AG08396 (cell line): ENCODE data around the gene MCM3AP.
A peak's percentile ranks its signal among the peaks of the same experiment; 100 is the strongest.
"Not testable (repeated sequence)": the region's sequence is repeated elsewhere in the genome, so short reads cannot be mapped to it uniquely, and the experiment has no call there.

Experiments used
- DNase-seq: peaks from one replicate; pipeline ENCODE4 v3.0.0; 2012; ENCODE audit warnings: low spot score, mixed read lengths

Gene MCM3AP

GRCh38 chr21:46311568-46311967, 26.2 kb upstream of the MCM3AP start:
- no peak for DNase-seq

- not testable (repeated sequence) for DNase-seq
Observed at GRCh38 chr21:46310260-46310659, 24.8 kb upstream of the MCM3AP start.

DNA sequence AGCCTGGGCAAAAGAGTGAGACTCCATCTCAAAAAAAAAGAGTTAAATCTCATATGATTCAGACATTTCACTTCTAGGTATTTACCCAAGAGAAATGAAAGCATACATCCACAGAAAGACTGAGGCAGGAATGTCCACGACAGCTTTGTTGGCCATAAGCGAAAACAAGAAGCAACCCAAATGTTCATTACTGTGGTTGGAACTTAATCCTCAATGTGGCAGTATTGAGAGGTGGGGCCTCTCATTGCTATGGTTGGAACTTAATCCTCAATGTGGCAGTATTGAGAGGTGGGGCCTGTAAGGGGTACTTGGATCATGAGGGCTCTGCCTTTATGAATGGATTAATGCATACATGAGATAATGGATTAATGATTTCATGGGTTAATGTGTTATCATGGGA, 23.0 kb upstream of the MCM3AP start:
- no peak for DNase-seq

- DNase-seq: peak; percentile 61
Observed at GRCh38 chr21:46307625-46308024, 22.2 kb upstream of the MCM3AP start.

- DNase-seq: no peak
Observed at GRCh38 chr21:46304955-46305354, 19.5 kb upstream of the MCM3AP start.

- no peak for DNase-seq
Observed at GRCh38 chr21:46304437-46304836, 19.0 kb upstream of the MCM3AP start.

- DNase-seq: no peak
Observed at GRCh38 chr21:46301759-46302158, 16.3 kb upstream of the MCM3AP start.

GRCh38 chr21:46299167-46299566, 13.8 kb upstream of the MCM3AP start:
- DNase-seq: no peak

- DNase-seq: no peak
Observed at GRCh38 chr21:46297338-46298271, 12.2 kb upstream of the MCM3AP start.

GRCh38 chr21:46295996-46296752, 10.8 kb upstream of the MCM3AP start:
- peak; percentile 61 for DNase-seq

GRCh38 chr21:46295177-46295770, 9.9 kb upstream of the MCM3AP start:
- DNase-seq: no peak

DNA sequence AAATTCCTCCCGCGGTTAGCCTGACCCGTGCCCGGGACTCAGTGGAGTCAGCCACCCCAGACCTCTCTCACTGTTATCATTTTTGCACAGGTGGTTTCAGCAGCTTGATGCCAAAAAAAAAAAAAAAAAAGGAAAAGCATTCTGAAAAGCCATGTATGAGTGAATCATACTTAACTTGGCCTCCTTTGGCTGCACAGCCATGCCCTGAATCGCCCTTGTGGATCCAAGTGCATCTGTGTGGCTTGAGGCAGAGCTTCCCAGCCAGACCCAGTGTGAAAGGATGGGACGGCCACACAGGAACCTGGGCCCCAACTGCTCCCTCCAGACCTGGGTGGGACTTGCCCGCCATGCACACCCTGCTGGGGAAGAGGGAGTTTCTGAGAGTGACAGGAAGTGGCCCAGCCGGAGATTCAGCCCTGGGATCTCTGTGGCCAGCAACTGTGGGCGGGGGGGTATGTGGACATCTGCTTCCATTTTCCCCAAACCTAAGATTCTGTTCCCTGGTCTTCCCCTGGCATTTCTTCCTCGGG, 9.3 kb upstream of the MCM3AP start:
- peak; percentile 67 for DNase-seq

GRCh38 chr21:46291561-46291960, 6.2 kb upstream of the MCM3AP start:
- DNase-seq: no peak

GRCh38 chr21:46289655-46290179, 4.3 kb upstream of the MCM3AP start:
- no peak for DNase-seq

DNA sequence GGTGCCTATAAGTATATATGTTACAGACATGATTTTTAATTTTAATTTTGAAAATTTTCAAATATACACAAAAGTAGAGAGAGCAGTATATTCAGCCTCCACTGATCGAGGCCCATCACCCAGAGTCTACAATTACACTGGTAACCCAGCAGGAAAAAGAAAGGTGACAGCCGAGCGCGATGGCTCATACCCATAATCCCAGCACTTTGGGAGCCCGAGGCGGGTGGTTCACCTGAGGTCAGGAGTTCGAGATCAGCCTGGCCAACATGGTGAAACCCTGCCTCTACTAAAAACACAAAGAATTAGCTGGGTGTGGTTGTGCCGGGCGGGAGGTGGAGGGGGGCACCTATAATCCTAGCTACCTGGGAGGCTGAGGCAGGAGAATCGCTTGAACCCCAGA, 2.1 kb upstream of the MCM3AP start:
- no peak for DNase-seq

DNA sequence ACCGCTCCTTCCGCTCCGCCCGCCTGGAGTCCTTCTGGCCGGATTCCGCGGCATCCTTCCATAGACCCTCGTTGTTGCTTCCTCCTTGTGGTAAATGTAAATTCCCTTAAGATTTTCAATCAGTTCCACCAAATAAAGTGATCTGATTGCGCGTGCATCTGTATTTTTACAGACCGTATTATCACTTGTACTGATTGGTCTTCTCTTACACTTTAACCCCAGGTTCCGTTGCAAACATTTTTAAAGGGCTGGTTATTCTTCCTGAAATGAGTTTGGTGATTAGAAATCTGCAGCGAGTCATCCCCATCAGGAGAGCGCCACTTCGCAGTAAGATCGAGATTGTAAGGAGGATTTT, 1.2 kb upstream of the MCM3AP start:
- DNase-seq: peak; percentile 35

DNA sequence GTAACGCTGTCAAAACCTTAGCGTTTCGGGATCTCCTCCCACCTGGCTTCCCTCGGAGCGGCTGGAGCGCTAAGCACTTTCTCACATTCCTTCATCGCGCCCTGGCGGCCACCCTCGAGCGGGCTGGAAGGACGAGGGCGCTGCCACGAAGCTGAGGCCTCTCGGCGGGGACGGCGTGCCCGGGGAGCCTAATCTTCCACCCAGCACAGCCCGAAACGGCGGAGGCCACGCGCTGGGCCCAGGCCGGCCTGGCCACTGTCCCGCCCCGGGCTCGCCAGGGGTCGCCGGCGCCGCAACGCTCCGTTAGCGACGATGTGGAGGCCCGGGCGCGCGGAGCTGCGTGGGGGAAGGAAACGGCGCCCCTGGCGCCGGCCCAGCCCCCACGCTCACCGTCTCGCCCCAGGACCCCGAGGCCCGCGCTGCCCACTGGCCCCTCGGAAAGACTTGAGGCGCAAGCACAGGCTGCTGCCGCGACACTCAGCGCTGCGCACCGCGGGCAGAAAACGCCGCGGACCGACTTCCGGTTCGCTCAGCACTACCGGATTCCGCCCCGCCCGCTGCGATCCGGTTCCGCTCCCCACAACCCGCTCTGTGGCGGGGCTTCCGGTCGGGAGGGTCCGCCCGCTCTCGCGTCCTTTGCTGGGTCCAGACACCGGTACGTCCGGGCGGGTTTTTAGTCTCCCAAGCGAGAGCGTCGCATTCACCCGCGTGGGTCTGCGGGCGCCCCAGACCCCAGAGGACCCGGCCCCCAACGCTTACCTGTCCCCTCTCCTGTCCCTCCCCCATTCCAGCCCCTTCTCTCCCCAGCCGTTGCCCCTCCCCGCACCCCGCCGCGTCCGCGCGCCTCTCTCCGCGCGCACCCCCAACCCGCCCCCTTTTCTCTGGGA, 593 bp upstream of the MCM3AP start, which contains the start of gene YBEY:
Gene YBEY (plus strand): TSS at position 582 of the 887 bp plus-strand sequence. CDS start 572 bp downstream, outside the sequence.
- peak; percentile 97 for DNase-seq

GRCh38 chr21:46284733-46285132, 678 bp downstream of the MCM3AP start:
- no peak for DNase-seq

DNA sequence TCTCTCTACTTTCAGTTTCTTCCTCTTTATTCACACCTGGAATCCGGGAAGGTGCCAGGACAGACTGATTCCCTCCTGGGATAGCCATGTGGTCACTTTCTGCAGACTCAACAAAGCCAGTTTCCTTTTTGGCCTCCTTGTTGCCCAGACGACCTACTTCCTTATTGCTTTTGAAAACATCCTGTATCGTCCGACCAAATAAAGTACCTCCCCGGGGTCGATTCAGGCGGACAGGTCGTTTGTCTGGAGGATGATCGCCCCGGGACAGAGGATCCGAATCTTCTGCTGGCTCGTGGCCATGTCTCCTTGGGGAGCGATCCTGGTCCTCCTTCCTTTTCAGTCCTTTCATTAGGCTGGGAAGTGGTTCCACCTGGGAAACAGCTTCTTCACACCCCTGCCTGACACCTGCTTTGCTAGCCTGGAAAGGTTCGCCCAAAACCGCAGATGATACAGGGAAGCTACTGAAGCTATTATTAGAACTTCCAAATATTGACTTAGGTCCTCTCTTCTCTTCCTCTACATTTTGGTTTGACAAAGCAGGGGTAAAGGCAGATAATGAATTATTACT, 1.2 kb downstream of the MCM3AP start:
- DNase-seq: no peak

GRCh38 chr21:46274797-46275390, 10.5 kb downstream of the MCM3AP start:
- DNase-seq: no peak
